ENCODE measurements around the gene TRMT10B.

DNA sequence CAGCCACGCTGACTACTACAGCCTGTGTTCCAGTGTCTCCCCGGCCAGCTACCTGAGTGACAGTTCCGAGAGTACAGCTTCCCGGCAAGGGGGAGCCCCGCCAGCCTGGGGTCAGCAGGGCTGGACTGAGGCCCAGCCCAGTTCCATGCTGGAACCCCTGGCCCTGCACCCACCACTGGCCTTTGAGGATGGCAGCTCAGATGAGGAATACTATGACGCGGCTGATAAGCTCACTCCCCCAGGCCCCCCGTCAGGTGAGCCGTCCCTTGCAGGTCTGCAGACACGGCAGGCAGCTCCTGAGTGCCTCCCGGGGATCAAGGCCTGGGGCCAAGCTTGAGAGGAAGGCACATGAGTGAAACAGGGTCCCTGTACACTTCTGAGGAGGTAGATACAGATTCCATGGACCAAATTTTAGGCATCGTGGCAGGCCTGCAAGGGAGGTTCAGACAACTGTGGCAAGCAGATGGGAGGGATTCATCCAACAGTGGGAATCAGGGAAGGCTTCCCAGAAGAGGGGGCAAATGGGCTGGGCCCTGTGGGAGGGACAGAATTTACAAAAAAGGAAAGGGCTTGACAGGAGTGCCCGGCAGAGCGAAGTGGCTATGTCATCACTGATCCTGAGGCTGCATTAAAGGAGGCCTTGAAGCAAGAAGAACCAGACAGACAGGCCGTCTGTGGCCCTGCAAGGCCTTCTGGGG, 12.8 kb upstream of the TRMT10B start:
- TF ChIP-seq POLR2AphosphoS5 (IDR thresholded peaks at IDR 0.05; ENCODE audit: low read depth, low read length) (no peak), TAF1 (IDR thresholded peaks at IDR 0.05; ENCODE audit: borderline replicate concordance, low read depth, low read length) (no peak)
